ENCODE measurements around the gene DYRK3.

DYRK3 gene

DNA sequence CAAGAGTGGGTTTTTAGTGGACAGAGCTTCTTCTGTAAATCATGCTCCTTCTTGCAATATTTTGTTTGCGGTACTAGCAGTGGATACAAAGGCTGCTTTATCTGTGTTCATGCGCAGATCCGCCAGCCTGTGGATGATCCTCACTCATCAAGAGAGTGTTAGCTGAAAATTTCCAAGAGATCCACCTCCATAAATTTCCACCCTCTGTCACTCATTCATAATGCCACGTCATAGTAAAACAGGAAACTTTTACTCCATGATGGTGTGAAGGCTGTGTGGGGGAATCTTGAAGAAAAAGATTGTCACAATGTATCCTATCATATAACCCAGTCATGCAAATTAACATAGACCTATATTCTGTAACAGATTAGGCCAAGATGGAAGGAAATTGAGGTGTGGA is 44.9 kb downstream of the DYRK3 start:
- H3K4me1 ChIP-seq (ENCODE audit: control insufficient read depth, low read length): peaks cover 79% of the 10 kb centered on the region
- no peaks in the 10 kb centered on the region for H3K9me2 ChIP-seq (replicated peaks; ENCODE audit: control insufficient read depth, low read length)
- TF ChIP-seq CTCF (IDR thresholded peaks at IDR 0.05; ENCODE audit: low read depth, low read length, poor library complexity, severe bottlenecking): no peak
- no peak for TF ChIP-seq EZH2phosphoT487 (IDR thresholded peaks at IDR 0.05; ENCODE audit: borderline replicate concordance, low read length)
- H3K4me3 ChIP-seq (ENCODE audit: low read length): peak overlapping the region; percentile 60
- peaks cover 26% of the 10 kb centered on the region for H3F3A ChIP-seq (ENCODE audit: control insufficient read depth, insufficient read depth)
- peak overlapping the region; percentile 43 for H3K27ac ChIP-seq (ENCODE audit: low read depth, low read length)
- no peaks in the 10 kb centered on the region for H3K36me3 ChIP-seq (ENCODE audit: control insufficient read depth, low read length)
- no peaks in the 10 kb centered on the region for H3K9me3 ChIP-seq (ENCODE audit: control insufficient read depth, insufficient read depth, low read length)
- no peaks in the 10 kb centered on the region for H3K79me2 ChIP-seq (ENCODE audit: control insufficient read depth, low read length)
- peak overlapping the region; percentile 79 for H3K4me2 ChIP-seq (ENCODE audit: low read length)
- no peaks in the 10 kb centered on the region for H3K27me3 ChIP-seq (ENCODE audit: control insufficient read depth, low read length)
- no peaks in the 10 kb centered on the region for H4K20me1 ChIP-seq (ENCODE audit: control insufficient read depth, insufficient read depth, low read depth, low read length)

- Histone ChIP-seq H3K36me3 (ENCODE audit: control insufficient read depth, low read length) (no peaks in the 10 kb centered on the region), H3K9me3 (ENCODE audit: control insufficient read depth, insufficient read depth, low read length) (no peaks in the 10 kb centered on the region), H3K79me2 (ENCODE audit: control insufficient read depth, low read length) (peaks cover 8% of the 10 kb centered on the region), H3K4me3 (ENCODE audit: low read length) (peak overlapping the region; percentile 47), H3K9me2 (replicated peaks; ENCODE audit: control insufficient read depth, low read length) (no peaks in the 10 kb centered on the region), H3K4me1 (ENCODE audit: control insufficient read depth, low read length) (peaks cover 76% of the 10 kb centered on the region), H3F3A (ENCODE audit: control insufficient read depth, insufficient read depth) (peaks cover 29% of the 10 kb centered on the region), H3K4me2 (ENCODE audit: low read length) (peak overlapping the region; percentile 68), H4K20me1 (ENCODE audit: control insufficient read depth, insufficient read depth, low read depth, low read length) (no peaks in the 10 kb centered on the region), H3K27ac (ENCODE audit: low read depth, low read length) (peak overlapping the region; percentile 24; the same call in 1 of the 2 replicates), H3K27me3 (ENCODE audit: control insufficient read depth, low read length) (no peaks in the 10 kb centered on the region)
- TF ChIP-seq EZH2phosphoT487 (IDR thresholded peaks at IDR 0.05; ENCODE audit: borderline replicate concordance, low read length) (no peak), CTCF (IDR thresholded peaks at IDR 0.05; ENCODE audit: low read depth, low read length, poor library complexity, severe bottlenecking) (no peak)
Observed at GRCh38 chr1:206681359-206681758, 46.0 kb downstream of the DYRK3 start.

DNA sequence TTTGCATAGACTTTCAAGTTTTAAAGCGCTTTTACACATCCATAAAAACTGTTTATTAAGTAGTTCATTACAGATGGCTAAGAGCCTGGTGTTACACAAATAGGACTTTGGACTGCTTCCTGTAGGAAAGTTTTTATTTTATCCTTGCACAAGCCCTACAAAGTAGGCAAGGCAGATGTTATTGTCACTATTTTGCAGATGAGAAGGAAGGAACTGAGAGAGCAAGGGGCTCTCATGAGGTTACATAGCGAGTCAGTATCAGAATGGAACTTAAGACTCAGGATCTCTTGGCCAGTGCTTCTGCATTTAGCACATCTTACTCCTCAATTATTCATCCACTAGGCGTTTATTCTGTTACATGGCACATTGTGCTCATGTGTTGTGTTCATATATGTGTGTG is 46.8 kb downstream of the DYRK3 start:
- Histone ChIP-seq H3K27me3 (ENCODE audit: control insufficient read depth, low read length) (no peaks in the 10 kb centered on the region), H3K4me1 (ENCODE audit: control insufficient read depth, low read length) (peaks cover 76% of the 10 kb centered on the region), H3F3A (ENCODE audit: control insufficient read depth, insufficient read depth) (peaks cover 32% of the 10 kb centered on the region), H4K20me1 (ENCODE audit: control insufficient read depth, insufficient read depth, low read depth, low read length) (no peaks in the 10 kb centered on the region), H3K36me3 (ENCODE audit: control insufficient read depth, low read length) (no peaks in the 10 kb centered on the region), H3K79me2 (ENCODE audit: control insufficient read depth, low read length) (peaks cover 15% of the 10 kb centered on the region), H3K4me2 (ENCODE audit: low read length) (peak overlapping the region; percentile 68), H3K9me2 (replicated peaks; ENCODE audit: control insufficient read depth, low read length) (no peaks in the 10 kb centered on the region), H3K9me3 (ENCODE audit: control insufficient read depth, insufficient read depth, low read length) (no peaks in the 10 kb centered on the region), H3K4me3 (ENCODE audit: low read length) (peak overlapping the region; percentile 47), H3K27ac (ENCODE audit: low read depth, low read length) (peak overlapping the region; percentile 24)
- no peak for TF ChIP-seq EZH2phosphoT487 (IDR thresholded peaks at IDR 0.05; ENCODE audit: borderline replicate concordance, low read length)
- TF ChIP-seq CTCF (IDR thresholded peaks at IDR 0.05; ENCODE audit: low read depth, low read length, poor library complexity, severe bottlenecking): no peak
